K562 (cell line): Measurements from ENCODE around the gene PHLPP2. TPM values are rescaled to one million over a fixed set of nuclear protein-coding genes. Genes with fewer than 3 reads are reported as not detected.
A peak's percentile ranks its signal among the peaks of the same experiment; 100 is the strongest.

ENCODE experiments used
- ATF7 ChIP-seq: fragments of 450-650 bp; IDR thresholded peaks from 2 replicates; pipeline ENCODE4 v1.7.1; 2014; ENCODE audit warnings: mild to moderate bottlenecking, moderate library complexity
- DDX20 ChIP-seq: fragments of 450-650 bp; IDR thresholded peaks from 2 replicates; pipeline ENCODE4 v1.6.1; 2016; ENCODE audit warnings: missing genetic modification characterization, low read depth, mild to moderate bottlenecking, missing compliant biosample characterization, moderate library complexity
- DMBX1 ChIP-seq: fragments of 250-450 bp; sonication (Bioruptor Pico); IDR thresholded peaks from 2 replicates; pipeline ENCODE4 v1.8.0; 2022; ENCODE audit warnings: inconsistent platforms, mild to moderate bottlenecking, moderate library complexity, borderline replicate concordance
- EGR1 ChIP-seq: fragments of 450-650 bp; conservative IDR thresholded peaks from 2 replicates; pipeline ENCODE4 v1.6.1; 2017; ENCODE audit warnings: mild to moderate bottlenecking
- ETS1 ChIP-seq: conservative IDR thresholded peaks from 2 replicates; pipeline ENCODE4 v1.6.1; 2011; ENCODE audit warnings: low read depth, mild to moderate bottlenecking, low read length; ENCODE audit not compliant: control insufficient read depth
- GMEB1 ChIP-seq: fragments of 250-450 bp; sonication (Bioruptor Pico); IDR thresholded peaks from 2 replicates; pipeline ENCODE4 v1.4.0; 2020; ENCODE audit warnings: mild to moderate bottlenecking
- MTA3 ChIP-seq: fragments of 450-650 bp; formaldehyde crosslinking; IDR thresholded peaks from 2 replicates; pipeline ENCODE4 v1.6.1; 2017; ENCODE audit warnings: mild to moderate bottlenecking, borderline replicate concordance
- NKRF ChIP-seq: fragments of 450-650 bp; IDR thresholded peaks from 2 replicates; pipeline ENCODE4 v1.6.1; 2016; ENCODE audit warnings: borderline replicate concordance
- PKNOX1 ChIP-seq: fragments of 450-650 bp; IDR thresholded peaks from 2 replicates; pipeline ENCODE4 v1.6.1; 2016
- RBFOX2 ChIP-seq: fragments of 200-400 bp; formaldehyde crosslinking; IDR thresholded peaks from 2 replicates; pipeline ENCODE4 v1.6.1; 2017; ENCODE audit warnings: low read depth, mild to moderate bottlenecking, low read length, moderate library complexity
- RBM39 ChIP-seq: fragments of 200-400 bp; formaldehyde crosslinking; optimal IDR thresholded peaks from 2 replicates; pipeline ENCODE3; 2018; ENCODE audit warnings: low read depth, low read length
- SMAD2 ChIP-seq: fragments of 150-350 bp; IDR thresholded peaks from 2 replicates; pipeline ENCODE4 v1.6.1; 2014; ENCODE audit warnings: low read depth, mild to moderate bottlenecking, low read length
- STAT5B ChIP-seq: fragments of 250-450 bp; sonication (Bioruptor Pico); IDR thresholded peaks from 2 replicates; pipeline ENCODE4 v1.8.0; 2021; ENCODE audit warnings: mild to moderate bottlenecking, inconsistent platforms
- TAF1 ChIP-seq: IDR thresholded peaks from 2 replicates; pipeline ENCODE4 v1.6.1; 2011; ENCODE audit warnings: mild to moderate bottlenecking, low read length, moderate library complexity; ENCODE audit not compliant: insufficient read depth, control insufficient read depth, severe bottlenecking; ENCODE audit errors: extremely low read depth
- TCF7L2 ChIP-seq: fragments of 150-350 bp; IDR thresholded peaks from 2 replicates; pipeline ENCODE4 v1.6.1; 2016; ENCODE audit warnings: low read depth, mild to moderate bottlenecking, low read length, moderate library complexity
- TEAD1 ChIP-seq, 2 experiments: fragments of 450-650 bp in 1 of 2; sonication (generic) in 1 of 2; formaldehyde crosslinking; IDR thresholded peaks; 2 replicates each; pipeline versions ENCODE4 v1.4.0 to v1.8.0; 2020 to 2022; ENCODE audit warnings: mild to moderate bottlenecking in 2 of 2, missing genetic modification reagents in 1 of 2
- TFAP4 ChIP-seq: sonication (generic); formaldehyde crosslinking; IDR thresholded peaks from 2 replicates; pipeline ENCODE4 v1.8.0; 2022; ENCODE audit warnings: missing genetic modification reagents, mild to moderate bottlenecking, moderate library complexity, borderline replicate concordance
- TGIF2 ChIP-seq: sonication (generic); formaldehyde crosslinking; IDR thresholded peaks from 2 replicates; pipeline ENCODE4 v1.8.1; 2022; ENCODE audit warnings: mild to moderate bottlenecking, missing genetic modification reagents, moderate library complexity
- ZBTB17 ChIP-seq: fragments of 450-650 bp; formaldehyde crosslinking; IDR thresholded peaks from 2 replicates; pipeline ENCODE4 v1.4.0; 2020; ENCODE audit warnings: mild to moderate bottlenecking
- ZBTB7A ChIP-seq: IDR thresholded peaks from 2 replicates; pipeline ENCODE4 v1.6.1; 2011; ENCODE audit warnings: low read depth, mild to moderate bottlenecking, low read length, moderate library complexity, borderline replicate concordance; ENCODE audit not compliant: control insufficient read depth
- polyA plus RNA-seq, 8 experiments: library from polyadenylated mRNA; depleted of rRNA in 4 of 8; stranded (reverse) in 5 of 8; unstranded in 3 of 8; fragments of >200 nt; fragmentation: Nextera tagmentation in 2 of 8; fragmentation: Illumina TruSeq in 1 of 8; extraction: Ambion mirVana in 2 of 8; extraction: Trizol in 1 of 8; gene quantifications; 2 replicates each; pipeline versions ENCODE4 v1.2.1 to v1.2.3, GENCODE V29; 2011 to 2014; ENCODE audit warnings: inconsistent platforms in 1 of 8, missing spikeins in 1 of 8
- total RNA-seq, 7 experiments: library from RNA; depleted of rRNA in 6 of 7; stranded (reverse); fragments of >200 nt in 6 of 7; fragmentation: Illumina TruSeq in 2 of 7; extraction: Trizol in 2 of 7; gene quantifications; 2 replicates each; pipeline versions ENCODE4 v1.2.1 to v1.2.3, GENCODE V29; 2011 to 2021; ENCODE audit warnings: low replicate concordance in 1 of 7

The PHLPP2 gene
- total and polyA plus RNA-seq, 9 of the 15 experiments (the other 6 are each of a cell fraction or from before 2014, with no cell fraction given) = 0.60 to 7.1 (median 2.6) TPM

- 0 out of 2 replicates have a peak, but pooled peaks have one; percentile 18 for TF ChIP-seq MTA3
- peak; percentile 29; the same call in 1 of the 2 replicates for TF ChIP-seq GMEB1 (CRISPR knock-in tag)
- TF ChIP-seq TFAP4 (CRISPR knock-in tag) = peak; percentile 55; the same call in 1 of the 2 replicates
- peak in 1 of 2 experiments; percentile 85; a peak in 1 of 4 replicates for TF ChIP-seq TEAD1 (CRISPR knock-in tag; IDR thresholded peaks at IDR 0.05)
- TF ChIP-seq NKRF = peak; percentile 60; the same call in 1 of the 2 replicates
- peak; percentile 58; the same call in 1 of the 2 replicates for TF ChIP-seq ZBTB7A
- TF ChIP-seq TAF1 = peak; percentile 42
- TF ChIP-seq RBFOX2 = peak; percentile 68
- TF ChIP-seq ZBTB17 (CRISPR knock-in tag) = no peak
- peak; percentile 62 for TF ChIP-seq PKNOX1
- no peak for TF ChIP-seq STAT5B
- TF ChIP-seq DMBX1 (CRISPR knock-in tag) = no peak
- peak; percentile 86 for TF ChIP-seq ATF7
- no peak for TF ChIP-seq SMAD2
- TF ChIP-seq ETS1 = peak; percentile 33
- TF ChIP-seq TGIF2 (CRISPR knock-in tag) = 0 out of 2 replicates have a peak, but pooled peaks have one; percentile 20
- TF ChIP-seq DDX20 (tag) = no peak
- TF ChIP-seq TCF7L2 = 0 out of 2 replicates have a peak, but pooled peaks have one; percentile 31
- TF ChIP-seq EGR1 = peak; percentile 60
- no peak for TF ChIP-seq RBM39
Observed at GRCh38 chr16:71723537-71724319, 773 bp downstream of the PHLPP2 start (continued).
